HEK293 (cell line): Measurements from ENCODE around the gene NPAS2.

Experiments
- GLI2 ChIP-seq: fragments of 450-650 bp; formaldehyde crosslinking; IDR thresholded peaks from 2 replicates; pipeline ENCODE4; 2017; ENCODE audit warnings: missing biosample characterization, missing genetic modification characterization, low read depth, borderline replicate concordance
- HIC1 ChIP-seq: fragments of 450-650 bp; formaldehyde crosslinking; IDR thresholded peaks from 2 replicates; pipeline ENCODE4 v1.5.1; 2016; ENCODE audit warnings: missing biosample characterization, missing genetic modification characterization
- HOXA7 ChIP-seq: sonication (generic); formaldehyde crosslinking; IDR thresholded peaks from 2 replicates; pipeline ENCODE4 v1.8.1; 2022; ENCODE audit warnings: missing genetic modification reagents, borderline replicate concordance
- KLF8 ChIP-seq: fragments of 450-650 bp; formaldehyde crosslinking; IDR thresholded peaks from 2 replicates; pipeline ENCODE4 v1.5.1; 2016; ENCODE audit warnings: missing biosample characterization, missing genetic modification characterization
- MEIS1 ChIP-seq: sonication (generic); formaldehyde crosslinking; IDR thresholded peaks from 2 replicates; pipeline ENCODE4 v1.8.1; 2022; ENCODE audit warnings: missing genetic modification reagents, mild to moderate bottlenecking, borderline replicate concordance
- PRDM4 ChIP-seq: fragments of 450-650 bp; formaldehyde crosslinking; IDR thresholded peaks from 2 replicates; pipeline ENCODE4 v1.5.1; 2017; ENCODE audit warnings: missing biosample characterization, missing genetic modification characterization
- RBAK ChIP-seq: fragments of 450-650 bp; formaldehyde crosslinking; IDR thresholded peaks from 2 replicates; pipeline ENCODE4 v1.5.1; 2016; ENCODE audit warnings: missing biosample characterization, missing genetic modification characterization
- SCRT2 ChIP-seq: fragments of 450-650 bp; formaldehyde crosslinking; IDR thresholded peaks from 2 replicates; pipeline ENCODE4 v1.5.1; 2016; ENCODE audit warnings: missing biosample characterization, missing genetic modification characterization
- SETDB1 ChIP-seq: IDR thresholded peaks from one replicate; pipeline ENCODE4 v1.6.1; 2017; ENCODE audit warnings: mild to moderate bottlenecking, low read length, moderate library complexity, mixed read lengths; ENCODE audit not compliant: insufficient read length
- SP3 ChIP-seq: fragments of 450-650 bp; formaldehyde crosslinking; IDR thresholded peaks from 2 replicates; pipeline ENCODE4 v1.5.1; 2016; ENCODE audit warnings: missing biosample characterization, missing genetic modification characterization
- WT1 ChIP-seq: fragments of 450-650 bp; formaldehyde crosslinking; IDR thresholded peaks from 2 replicates; pipeline ENCODE4 v1.5.1; 2016; ENCODE audit warnings: missing biosample characterization, missing genetic modification characterization
- ZBTB17 ChIP-seq: fragments of 450-650 bp; formaldehyde crosslinking; IDR thresholded peaks from 2 replicates; pipeline ENCODE4 v1.5.1; 2016; ENCODE audit warnings: missing biosample characterization, missing genetic modification characterization
- ZBTB26 ChIP-seq: fragments of 450-650 bp; formaldehyde crosslinking; optimal IDR thresholded peaks from 2 replicates; pipeline ENCODE3; 2016; ENCODE audit warnings: missing biosample characterization, mild to moderate bottlenecking, missing genetic modification characterization
- ZBTB8A ChIP-seq: fragments of 450-650 bp; formaldehyde crosslinking; IDR thresholded peaks from 2 replicates; pipeline ENCODE4 v1.5.1; 2016; ENCODE audit warnings: missing biosample characterization, missing genetic modification characterization
- ZFHX2 ChIP-seq: fragments of 450-650 bp; formaldehyde crosslinking; conservative IDR thresholded peaks from 2 replicates; pipeline ENCODE4 v1.5.1; 2016; ENCODE audit warnings: missing biosample characterization, missing genetic modification characterization
- ZFP41 ChIP-seq: fragments of 450-650 bp; formaldehyde crosslinking; IDR thresholded peaks from 2 replicates; pipeline ENCODE4 v1.5.1; 2016; ENCODE audit warnings: missing biosample characterization, missing genetic modification characterization, borderline replicate concordance
- ZNF121 ChIP-seq: fragments of 450-650 bp; formaldehyde crosslinking; IDR thresholded peaks from 2 replicates; pipeline ENCODE4 v1.5.1; 2016; ENCODE audit warnings: missing biosample characterization, missing genetic modification characterization
- ZNF155 ChIP-seq: fragments of 450-650 bp; formaldehyde crosslinking; IDR thresholded peaks from 2 replicates; pipeline ENCODE4 v1.5.1; 2016; ENCODE audit warnings: missing biosample characterization, missing genetic modification characterization
- ZNF174 ChIP-seq: fragments of 450-650 bp; formaldehyde crosslinking; IDR thresholded peaks from 2 replicates; pipeline ENCODE4 v1.5.0; 2017; ENCODE audit warnings: missing biosample characterization, mild to moderate bottlenecking, missing genetic modification characterization
- ZNF202 ChIP-seq: fragments of 450-650 bp; formaldehyde crosslinking; IDR thresholded peaks from 2 replicates; pipeline ENCODE4 v1.5.1; 2016; ENCODE audit warnings: missing biosample characterization, missing genetic modification characterization, borderline replicate concordance
- ZNF341 ChIP-seq: fragments of 450-650 bp; formaldehyde crosslinking; IDR thresholded peaks from 2 replicates; pipeline ENCODE4; 2016; ENCODE audit warnings: low read depth, missing biosample characterization, missing genetic modification characterization
- ZNF354C ChIP-seq: fragments of 450-650 bp; formaldehyde crosslinking; IDR thresholded peaks from 2 replicates; pipeline ENCODE4 v1.5.1; 2016; ENCODE audit warnings: missing biosample characterization, missing genetic modification characterization, low read depth, borderline replicate concordance
- ZNF362 ChIP-seq: fragments of 450-650 bp; formaldehyde crosslinking; IDR thresholded peaks from 2 replicates; pipeline ENCODE4 v1.5.1; 2016; ENCODE audit warnings: missing biosample characterization, missing genetic modification characterization
- ZNF416 ChIP-seq: fragments of 450-650 bp; formaldehyde crosslinking; IDR thresholded peaks from 2 replicates; pipeline ENCODE4 v1.5.1; 2016; ENCODE audit warnings: missing biosample characterization, missing genetic modification characterization
- ZNF449 ChIP-seq: fragments of 450-650 bp; formaldehyde crosslinking; IDR thresholded peaks from 2 replicates; pipeline ENCODE4 v1.5.1; 2017; ENCODE audit warnings: missing biosample characterization, mild to moderate bottlenecking, missing genetic modification characterization, moderate library complexity
- ZNF529 ChIP-seq: fragments of 450-650 bp; formaldehyde crosslinking; IDR thresholded peaks from 2 replicates; pipeline ENCODE4 v1.5.1; 2017; ENCODE audit warnings: missing genetic modification characterization, missing biosample characterization; ENCODE audit not compliant: insufficient replicate concordance
- ZNF624 ChIP-seq: fragments of 450-650 bp; formaldehyde crosslinking; IDR thresholded peaks from 2 replicates; pipeline ENCODE4 v1.5.1; 2017; ENCODE audit warnings: missing biosample characterization, missing genetic modification characterization
- ZNF660 ChIP-seq: fragments of 450-650 bp; IDR thresholded peaks from 2 replicates; pipeline ENCODE4 v1.5.1; 2018; ENCODE audit warnings: missing biosample characterization, mild to moderate bottlenecking, missing genetic modification characterization
- ZNF785 ChIP-seq: fragments of 450-650 bp; formaldehyde crosslinking; IDR thresholded peaks from 2 replicates; pipeline ENCODE4 v1.5.1; 2016; ENCODE audit warnings: missing biosample characterization, missing genetic modification characterization
- ZNF843 ChIP-seq: fragments of 450-650 bp; formaldehyde crosslinking; IDR thresholded peaks from 2 replicates; pipeline ENCODE4 v1.5.1; 2016; ENCODE audit warnings: missing biosample characterization, missing genetic modification characterization
- ZSCAN5A ChIP-seq: fragments of 450-650 bp; formaldehyde crosslinking; IDR thresholded peaks from 2 replicates; pipeline ENCODE4 v1.5.1; 2016; ENCODE audit warnings: missing biosample characterization, missing genetic modification characterization

The NPAS2 gene

GRCh38 chr2:100902817-100903405 is 83.0 kb downstream of the NPAS2 start (continued):
- TF ChIP-seq ZSCAN5A (tag by site-specific recombination) (no peak), ZNF624 (tag by site-specific recombination) (no peak), ZFP41 (no peak), PRDM4 (tag by site-specific recombination) (0 out of 2 replicates have a peak, but pooled peaks have one; percentile 29), ZNF341 (tag by site-specific recombination) (no peak), ZNF416 (tag by site-specific recombination) (no peak), ZNF155 (tag by site-specific recombination) (no peak), SCRT2 (tag by site-specific recombination) (no peak), ZNF449 (tag by site-specific recombination) (no peak), ZBTB8A (tag by site-specific recombination) (no peak), ZNF121 (tag by site-specific recombination) (no peak), MEIS1 (CRISPR knock-in tag) (no peak), SETDB1 (no peak), HIC1 (tag by site-specific recombination) (peak; percentile 53; the same call in 1 of the 2 replicates), KLF8 (tag by site-specific recombination) (peak; percentile 75), ZFHX2 (tag by site-specific recombination) (no peak), ZNF362 (tag by site-specific recombination) (peak; percentile 62; the same call in 1 of the 2 replicates), GLI2 (tag by site-specific recombination) (no peak), ZNF174 (no peak), ZNF529 (tag by site-specific recombination) (no peak), ZBTB26 (tag by site-specific recombination) (no peak), ZBTB17 (peak; percentile 49; the same call in 1 of the 2 replicates), ZNF202 (tag by site-specific recombination) (no peak), ZNF660 (tag by site-specific recombination) (no peak), ZNF785 (no peak), RBAK (tag by site-specific recombination) (no peak), SP3 (0 out of 2 replicates have a peak, but pooled peaks have one; percentile 26), HOXA7 (no peak), WT1 (tag by site-specific recombination) (0 out of 2 replicates have a peak, but pooled peaks have one; percentile 16), ZNF354C (tag by site-specific recombination) (no peak), ZNF843 (tag by site-specific recombination) (peak; percentile 86)
